HG02885 (cell line): Measurements from ENCODE around the gene CD99L2.
A peak's percentile ranks its signal among the peaks of the same experiment; 100 is the strongest.
"Not testable (repeated sequence)": the region's sequence is repeated elsewhere in the genome, so short reads cannot be mapped to it uniquely, and the experiment has no call there.

Experiments used
- ATAC-seq: cut with Tn5 transposase; IDR thresholded peaks from one replicate; pipeline ENCODE4 v1.9.1; 2021; ENCODE audit warnings: mild to moderate bottlenecking; ENCODE audit not compliant: unreplicated experiment, poor library complexity

The CD99L2 gene

GRCh38 chrX:150863191-150863590 lies 35.3 kb downstream of the CD99L2 start:
- no peak for ATAC-seq

- ATAC-seq: no peak
Observed at GRCh38 chrX:150857453-150857852, 41.0 kb downstream of the CD99L2 start.

DNA sequence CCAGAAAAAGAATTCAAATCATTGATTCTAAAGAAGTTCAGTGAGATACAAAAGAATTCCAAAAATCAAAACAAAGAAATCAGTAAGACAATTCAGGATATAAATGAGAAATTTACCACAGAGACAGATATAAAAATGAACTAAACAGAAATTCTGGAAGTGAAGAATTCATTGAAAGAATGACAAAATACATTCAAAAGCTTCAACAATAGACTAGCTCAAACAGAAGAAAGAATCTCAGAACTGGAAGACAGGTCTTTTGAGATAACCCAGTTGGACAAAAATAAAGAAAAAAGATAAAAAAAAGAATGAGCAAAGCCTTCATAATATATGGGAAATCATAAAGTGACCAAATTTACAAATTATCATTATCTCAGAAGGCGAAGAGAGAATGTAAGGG lies 41.7 kb downstream of the CD99L2 start:
- ATAC-seq: no peak

- no peak for ATAC-seq
Observed at GRCh38 chrX:150856101-150856500, 42.4 kb downstream of the CD99L2 start.

GRCh38 chrX:150854856-150855255 lies 43.6 kb downstream of the CD99L2 start:
- no peak for ATAC-seq

- no peak for ATAC-seq
Observed at GRCh38 chrX:150849996-150850720, 48.3 kb downstream of the CD99L2 start.

DNA sequence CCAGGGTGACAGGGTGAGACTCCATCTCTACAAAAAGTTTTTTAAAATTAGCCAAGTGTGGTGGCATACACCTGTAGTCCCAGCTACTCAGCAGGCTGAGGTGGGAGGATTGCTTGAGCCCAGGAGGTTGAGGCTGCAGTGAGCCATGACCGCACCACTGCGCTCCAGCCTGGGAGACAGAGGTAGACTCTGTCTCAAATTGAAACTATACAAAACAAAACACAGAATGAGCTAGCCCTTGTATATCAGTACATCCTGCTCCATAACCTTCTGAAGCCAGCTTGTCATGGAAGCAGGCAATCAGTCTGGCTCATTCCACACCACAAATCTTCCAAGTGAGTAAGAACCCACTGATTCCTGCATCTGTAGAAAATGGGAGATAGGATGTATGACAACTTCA lies 49.0 kb downstream of the CD99L2 start:
- ATAC-seq: peak; percentile 58

DNA sequence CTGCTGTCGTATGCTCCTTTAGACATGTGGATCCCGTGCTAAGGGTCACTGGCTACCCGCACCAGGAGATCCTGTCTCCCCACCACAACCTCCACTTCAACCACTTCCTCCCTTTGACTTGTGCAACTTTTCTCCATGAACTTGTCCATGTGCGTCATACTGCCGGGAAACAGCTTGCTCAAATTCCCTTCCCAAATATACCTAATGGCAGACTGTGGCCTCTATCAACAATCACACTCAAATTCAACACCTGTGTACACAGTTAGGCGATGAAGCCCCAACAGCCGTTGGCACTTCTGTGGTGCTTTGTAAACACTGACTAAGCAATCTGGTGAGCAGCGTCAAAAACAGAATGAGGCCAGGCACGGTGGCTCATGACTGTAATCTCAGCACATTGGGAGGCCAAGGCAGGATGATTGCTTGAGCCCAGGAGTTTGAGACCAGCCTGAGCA lies 49.5 kb downstream of the CD99L2 start:
- no peak for ATAC-seq

- ATAC-seq: no peak
Observed at GRCh38 chrX:150847088-150847487, 51.4 kb downstream of the CD99L2 start.

GRCh38 chrX:150846130-150846529 lies 52.3 kb downstream of the CD99L2 start:
- ATAC-seq: no peak

- no peak for ATAC-seq
Observed at GRCh38 chrX:150845091-150845490, 53.4 kb downstream of the CD99L2 start.

- ATAC-seq: no peak
Observed at GRCh38 chrX:150844016-150844415, 54.5 kb downstream of the CD99L2 start.

GRCh38 chrX:150842198-150842685 lies 56.2 kb downstream of the CD99L2 start:
- no peak for ATAC-seq

GRCh38 chrX:150841456-150842197 lies 56.8 kb downstream of the CD99L2 start:
- no peak for ATAC-seq

DNA sequence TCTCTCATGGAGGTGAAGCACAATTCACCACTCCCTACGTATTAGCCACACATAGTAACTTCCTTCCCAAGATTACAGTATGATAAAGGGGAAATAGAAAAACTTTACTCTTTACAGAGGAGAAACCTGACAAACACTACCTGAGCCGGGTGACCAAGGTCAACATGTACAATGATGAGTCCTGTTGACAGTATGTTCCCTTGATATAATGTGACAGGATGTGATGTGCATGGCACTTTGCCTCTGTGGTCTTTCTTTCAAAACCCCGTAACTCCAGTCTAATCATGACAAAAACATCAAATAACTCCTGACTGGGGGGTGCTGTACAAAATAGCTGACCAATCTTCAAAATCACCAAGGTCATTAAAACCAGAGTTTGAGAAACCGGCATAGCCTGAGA lies 60.6 kb downstream of the CD99L2 start:
- no peak for ATAC-seq

GRCh38 chrX:150834695-150835094 lies 63.8 kb downstream of the CD99L2 start:
- no peak for ATAC-seq

GRCh38 chrX:150833454-150834056 lies 64.9 kb downstream of the CD99L2 start:
- no peak for ATAC-seq

- ATAC-seq: no peak
Observed at GRCh38 chrX:150831863-150832262, 66.6 kb downstream of the CD99L2 start.

DNA sequence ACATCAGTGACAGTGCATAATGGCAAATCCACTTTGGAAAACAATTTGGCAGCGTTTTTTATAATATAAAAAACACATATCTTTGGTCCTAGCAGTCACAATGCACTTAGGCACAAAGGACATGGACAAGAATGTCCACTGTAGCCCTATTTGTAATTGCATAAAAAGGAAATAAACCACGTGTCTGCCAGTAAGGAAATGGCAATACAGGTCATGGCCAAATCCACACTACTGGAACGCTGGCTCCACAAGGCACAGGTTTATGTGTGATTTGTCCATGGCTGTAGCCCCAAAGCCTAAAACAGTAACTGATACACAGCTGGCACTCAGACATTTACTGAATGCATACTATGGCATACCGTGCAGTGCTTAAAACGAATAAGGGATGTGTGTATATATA lies 69.7 kb downstream of the CD99L2 start:
- ATAC-seq: no peak

GRCh38 chrX:150824352-150824751 lies 74.1 kb downstream of the CD99L2 start:
- ATAC-seq: not testable (repeated sequence)

GRCh38 chrX:150823826-150824225 lies 74.6 kb downstream of the CD99L2 start:
- ATAC-seq: not testable (repeated sequence)
